Measurements from ENCODE around the gene ZNF627.

The ZNF627 gene

GRCh38 chr19:11639602-11640471 is 42.6 kb downstream of the ZNF627 start (continued):
- TF ChIP-seq ZNF211 (tag by site-specific recombination; IDR thresholded peaks at IDR 0.05; ENCODE audit: low read depth) (no peak), ZNF157 (tag by site-specific recombination; IDR thresholded peaks at IDR 0.05) (no peak), ZBTB26 (tag by site-specific recombination; optimal IDR thresholded peaks at IDR 0.05) (peak; percentile 75), ZNF747 (tag by site-specific recombination; IDR thresholded peaks at IDR 0.05) (no peak), ZNF624 (tag by site-specific recombination; IDR thresholded peaks at IDR 0.05) (no peak), ZNF19 (tag by site-specific recombination; IDR thresholded peaks at IDR 0.05; ENCODE audit: low read depth) (no peak), ZNF155 (tag by site-specific recombination; IDR thresholded peaks at IDR 0.05) (no peak), ZNF37A (tag by site-specific recombination; IDR thresholded peaks at IDR 0.05) (no peak), ZNF629 (tag by site-specific recombination; IDR thresholded peaks at IDR 0.05) (peak; percentile 48; the same call in 1 of the 2 replicates), PBX3 (CRISPR knock-in tag; IDR thresholded peaks at IDR 0.05) (peak; percentile 34; the same call in 1 of the 2 replicates), ZNF791 (tag by site-specific recombination; IDR thresholded peaks at IDR 0.05) (no peak), SP3 (tag by site-specific recombination; IDR thresholded peaks at IDR 0.05) (peak; percentile 70), ZNF114 (tag by site-specific recombination; IDR thresholded peaks at IDR 0.05) (no peak), CTCF (tag by site-specific recombination; IDR thresholded peaks at IDR 0.05) (no peak), KLF1 (tag by site-specific recombination; IDR thresholded peaks at IDR 0.05) (peak; percentile 28; the same call in 1 of the 2 replicates), ATF2 (tag by site-specific recombination; IDR thresholded peaks at IDR 0.05; ENCODE audit: low read depth) (no peak), ZXDB (tag by site-specific recombination; IDR thresholded peaks at IDR 0.05) (no peak; the same call in none of the 2 replicates), ZNF24 (tag by site-specific recombination; IDR thresholded peaks at IDR 0.05) (0 out of 2 replicates have a peak, but pooled peaks have one; percentile 47), SP2 (tag by site-specific recombination; IDR thresholded peaks at IDR 0.05) (peak; percentile 88), PRDM10 (tag by site-specific recombination; IDR thresholded peaks at IDR 0.05) (no peak; the same call in 1 of the 2 replicates), ZNF214 (tag by site-specific recombination; IDR thresholded peaks at IDR 0.05; ENCODE audit: borderline replicate concordance) (no peak), WT1 (tag by site-specific recombination; IDR thresholded peaks at IDR 0.05) (no peak), GLIS1 (tag by site-specific recombination; IDR thresholded peaks at IDR 0.05) (peak; percentile 65), ZNF133 (tag by site-specific recombination; IDR thresholded peaks at IDR 0.05) (no peak), ZNF701 (tag by site-specific recombination; IDR thresholded peaks at IDR 0.05) (0 out of 2 replicates have a peak, but pooled peaks have one; percentile 47), ZBTB44 (tag by site-specific recombination; IDR thresholded peaks at IDR 0.05) (no peak)
